ENCODE measurements around the gene NCOA1.
A peak's percentile ranks its signal among the peaks of the same experiment; 100 is the strongest.

Gene NCOA1

DNA sequence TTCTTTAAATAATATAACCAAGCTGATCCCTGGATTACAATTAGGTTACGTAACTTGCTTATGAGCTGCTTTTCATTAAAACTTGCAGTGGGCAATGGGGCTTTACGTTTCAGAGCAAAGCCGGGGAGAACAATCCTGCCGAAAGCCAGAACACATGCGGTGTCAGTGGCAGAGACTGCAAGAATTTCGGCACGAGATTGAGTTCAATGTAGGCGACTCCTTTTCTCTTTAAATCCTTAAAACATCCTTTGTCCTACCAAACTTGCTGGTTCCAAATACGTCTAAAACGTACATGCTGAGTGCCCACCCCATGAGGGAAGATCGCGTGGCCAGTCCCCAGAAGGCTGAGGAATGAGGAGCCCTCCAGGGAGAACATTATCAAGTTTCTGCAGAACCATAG, 36.8 kb upstream of the NCOA1 start:
- H3K4me3 ChIP-seq (replicated peaks; ENCODE audit: low read depth, low read length), result peak overlapping the region; percentile 27
- DNase-seq (ENCODE audit: extremely low read depth, low read depth), result peak; percentile 43
- TF ChIP-seq CTCF (IDR thresholded peaks at IDR 0.05; ENCODE audit: low read depth, low read length, missing control alignments), result no peak

- no peak for TF ChIP-seq CTCF (IDR thresholded peaks at IDR 0.05; ENCODE audit: low read depth, low read length, missing control alignments)
- DNase-seq (ENCODE audit: extremely low read depth, low read depth), result peak; percentile 53
- no peak overlapping the region for H3K4me3 ChIP-seq (replicated peaks; ENCODE audit: low read depth, low read length)
Measured at GRCh38 chr2:24456599-24457556, 34.2 kb upstream of the NCOA1 start.

DNA sequence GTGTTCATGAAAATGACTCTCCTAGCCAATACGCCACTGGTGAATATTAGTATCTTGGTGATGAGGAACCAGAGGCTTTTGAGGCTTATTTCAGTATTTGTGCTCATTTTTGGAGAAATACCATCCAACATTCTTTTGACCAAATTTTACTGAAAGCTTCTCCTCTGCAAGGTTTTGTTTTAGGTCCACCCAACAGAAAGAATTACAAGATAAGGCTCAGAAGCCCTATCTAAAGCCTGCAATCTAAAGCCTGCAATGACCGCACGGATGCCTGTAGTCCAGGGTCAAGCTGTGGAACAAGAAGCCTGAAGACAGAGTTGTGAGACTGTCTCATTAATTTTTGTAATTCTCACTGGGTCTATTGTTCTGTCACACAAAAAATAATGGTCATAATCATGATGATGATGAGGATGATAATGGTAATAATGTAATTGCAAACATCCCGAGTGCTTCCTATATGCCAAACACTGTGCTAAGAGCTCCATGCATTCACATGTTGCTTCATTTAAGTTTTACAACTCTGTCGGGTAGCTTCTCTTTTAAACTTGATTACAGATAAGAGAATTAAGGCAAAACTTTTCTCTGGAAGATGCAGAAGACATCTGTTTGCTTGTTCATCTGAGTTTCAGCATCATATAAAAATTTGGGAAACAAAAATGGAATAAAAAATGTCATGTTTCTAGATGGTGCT, 33.2 kb upstream of the NCOA1 start:
- H3K4me3 ChIP-seq (replicated peaks; ENCODE audit: low read depth, low read length), result no peak overlapping the region
- no peak for TF ChIP-seq CTCF (IDR thresholded peaks at IDR 0.05; ENCODE audit: low read depth, low read length, missing control alignments)
- no peak for DNase-seq (ENCODE audit: extremely low read depth, low read depth)

GRCh38 chr2:24459224-24460161, 31.6 kb upstream of the NCOA1 start:
- TF ChIP-seq CTCF (IDR thresholded peaks at IDR 0.05; ENCODE audit: low read depth, low read length, missing control alignments), result no peak
- DNase-seq (ENCODE audit: extremely low read depth, low read depth), result no peak
- H3K4me3 ChIP-seq (replicated peaks; ENCODE audit: low read depth, low read length), result no peak overlapping the region

- no peak for DNase-seq (ENCODE audit: extremely low read depth, low read depth)
- H3K4me3 ChIP-seq (replicated peaks; ENCODE audit: low read depth, low read length), result no peak overlapping the region
- TF ChIP-seq CTCF (IDR thresholded peaks at IDR 0.05; ENCODE audit: low read depth, low read length, missing control alignments), result no peak
Measured at GRCh38 chr2:24461685-24462084, 29.4 kb upstream of the NCOA1 start.

DNA sequence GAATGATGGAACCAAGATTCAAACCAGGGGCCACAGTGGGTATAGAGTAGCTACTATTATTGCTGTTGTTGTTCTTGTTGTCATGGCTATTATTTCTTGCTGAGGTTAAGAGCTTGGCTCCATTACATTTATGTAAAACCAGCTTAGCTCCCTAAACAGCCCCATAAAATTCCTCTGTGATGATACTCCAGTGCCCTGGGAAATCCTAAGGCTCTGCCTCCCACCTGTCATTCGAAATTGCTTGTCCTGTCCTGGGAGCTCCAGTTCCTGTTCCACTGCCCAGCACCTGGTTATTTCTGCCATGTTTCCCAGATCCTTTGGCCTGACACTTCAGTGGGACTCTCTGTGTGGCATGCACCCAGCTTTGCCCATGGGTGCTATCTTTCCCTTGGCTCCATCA, 27.8 kb upstream of the NCOA1 start:
- DNase-seq (ENCODE audit: extremely low read depth, low read depth), result no peak
- TF ChIP-seq CTCF (IDR thresholded peaks at IDR 0.05; ENCODE audit: low read depth, low read length, missing control alignments), result no peak

More for the DNA sequence above, 27.8 kb upstream of the NCOA1 start:
- H3K4me3 ChIP-seq (replicated peaks; ENCODE audit: low read depth, low read length), result no peak overlapping the region
